Measurements from ENCODE around the gene PRSS53.

Gene PRSS53

GRCh38 chr16:31114468-31114867 is 25.7 kb upstream of the PRSS53 start:
- DNase-seq (ENCODE audit: extremely low read depth, low read depth) = no peak
- TF ChIP-seq CTCF (IDR thresholded peaks at IDR 0.05; ENCODE audit: low read depth, low read length) = no peak

DNA sequence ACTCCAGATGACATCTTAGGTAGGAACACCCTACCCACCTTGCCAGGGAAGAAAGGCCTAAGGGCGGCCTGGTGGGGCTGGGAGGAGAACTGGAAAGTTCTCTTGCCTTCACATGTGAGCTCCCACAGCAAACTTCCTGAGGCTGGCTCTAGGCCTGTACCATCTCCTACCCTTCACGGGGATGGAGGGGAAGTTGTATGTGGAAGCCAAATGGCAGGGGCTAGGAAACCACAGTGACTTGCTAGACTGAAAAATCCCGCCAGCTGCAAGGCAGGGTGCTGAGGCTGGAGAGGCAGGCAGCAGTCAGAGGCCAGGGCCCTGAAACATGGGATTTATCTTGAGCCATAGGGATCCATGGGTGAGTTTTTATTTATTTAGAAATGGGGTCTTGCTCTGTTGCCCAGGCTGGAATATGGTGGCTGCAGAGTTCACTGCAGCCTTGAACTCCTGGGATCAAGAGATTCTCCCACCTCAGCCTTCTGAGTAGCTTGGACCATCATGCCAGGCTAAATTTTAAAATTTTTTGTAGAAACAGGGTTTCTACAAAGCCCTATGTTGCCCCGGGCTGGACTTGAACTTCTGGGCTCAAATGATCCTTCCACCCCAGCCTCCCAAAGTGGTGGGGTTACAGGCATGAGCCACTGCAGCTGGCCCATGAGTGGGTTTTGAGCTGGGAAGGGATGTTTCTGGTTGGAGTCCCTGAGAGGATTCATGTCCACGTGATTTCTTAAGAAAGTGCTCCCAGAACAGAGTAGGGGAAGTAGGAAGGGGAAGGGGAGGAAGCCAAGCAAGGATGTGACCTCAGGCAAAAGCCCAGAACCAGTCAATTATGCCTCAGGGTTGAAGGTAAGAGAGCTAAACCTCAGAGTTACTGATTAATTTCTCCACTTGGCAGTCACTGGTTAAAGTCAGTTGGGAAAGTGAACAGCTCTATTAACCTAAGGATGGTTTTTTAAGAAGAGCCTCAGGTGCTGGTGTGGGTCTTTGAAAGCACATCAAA is 24.7 kb upstream of the PRSS53 start:
- no peak for TF ChIP-seq CTCF (IDR thresholded peaks at IDR 0.05; ENCODE audit: low read depth, low read length)
- no peak for DNase-seq (ENCODE audit: extremely low read depth, low read depth)

DNA sequence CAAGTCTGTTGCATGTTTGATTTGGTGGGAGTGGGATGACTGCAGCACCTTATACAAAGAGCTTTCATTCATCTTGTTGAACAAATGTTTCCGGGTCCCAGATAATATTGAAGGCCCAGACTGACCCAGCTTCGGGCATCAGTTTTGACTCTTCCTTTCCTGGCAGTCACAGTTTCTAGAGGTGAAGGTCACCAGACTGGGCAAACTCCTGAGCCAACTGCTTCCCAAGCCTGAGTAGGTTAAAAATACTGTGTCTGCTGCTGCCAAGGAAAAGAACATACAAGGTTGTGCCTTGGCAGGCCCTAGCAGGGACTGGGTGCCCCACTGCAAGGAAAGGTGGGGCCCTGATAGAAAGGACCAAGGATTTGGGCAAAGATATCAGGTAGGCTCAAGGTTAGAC is 24.0 kb upstream of the PRSS53 start:
- no peak for TF ChIP-seq CTCF (IDR thresholded peaks at IDR 0.05; ENCODE audit: low read depth, low read length)
- no peak for DNase-seq (ENCODE audit: extremely low read depth, low read depth)

- TF ChIP-seq CTCF (IDR thresholded peaks at IDR 0.05; ENCODE audit: low read depth, low read length) = no peak
- no peak for DNase-seq (ENCODE audit: extremely low read depth, low read depth)
Measured at GRCh38 chr16:31111881-31112466, 23.2 kb upstream of the PRSS53 start.

GRCh38 chr16:31110106-31111034 is 21.6 kb upstream of the PRSS53 start:
- no peak for TF ChIP-seq CTCF (IDR thresholded peaks at IDR 0.05; ENCODE audit: low read depth, low read length)
- DNase-seq (ENCODE audit: extremely low read depth, low read depth) = no peak

DNA sequence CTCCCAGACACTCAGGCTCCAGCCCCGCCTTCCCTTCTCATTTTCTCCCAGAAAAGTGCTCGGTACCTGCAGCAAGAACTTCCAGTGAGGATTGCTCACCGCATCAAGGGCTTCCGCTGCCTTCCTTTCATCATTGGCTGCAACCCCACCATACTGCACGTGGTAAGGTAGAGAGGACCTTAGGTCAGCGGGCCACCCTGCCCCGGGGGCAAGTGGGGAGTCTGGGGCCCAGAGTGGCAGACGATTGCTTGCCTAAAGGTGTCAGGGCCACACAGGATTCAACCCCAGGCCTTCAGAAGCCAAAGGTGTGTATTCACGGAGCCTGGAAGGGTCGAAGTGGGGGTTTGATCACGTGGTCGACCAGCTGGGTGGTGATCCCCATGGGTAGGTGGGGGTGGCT is 20.9 kb upstream of the PRSS53 start:
- TF ChIP-seq CTCF (IDR thresholded peaks at IDR 0.05; ENCODE audit: low read depth, low read length) = no peak
- no peak for DNase-seq (ENCODE audit: extremely low read depth, low read depth)

Data from AG09319 (cell line).